Activated naive CD4-positive, alpha-beta T cell treated with anti-CD3 and anti-CD28 coated beads, Interleukin-2, amount 10 ng/mL, durations not matched to agents 7 days and 5 days (primary cell): ENCODE data around the gene GPR27.

ENCODE experiments used
- CTCF ChIA-PET: fragments of 350-600 bp; sonication (Branson Sonifier 250); formaldehyde crosslinking; loops from one replicate; lab custom pipeline; 2021; ENCODE audit warnings: antibody characterized with exemption; lab: Charles Lee
- DNase-seq: peaks from one replicate; pipeline ENCODE4 v3.0.0-alpha.2; 2020
- H3K27ac Mint-ChIP-seq: one replicate; pipeline ENCODE4 v1.8.0; 2021; ENCODE audit warnings: mild to moderate bottlenecking, moderate library complexity, mixed read lengths
- H3K27me3 Mint-ChIP-seq: one replicate; pipeline ENCODE4 v1.8.0; 2021; ENCODE audit warnings: mild to moderate bottlenecking, mixed read lengths
- H3K36me3 Mint-ChIP-seq: one replicate; pipeline ENCODE4 v1.8.0; 2021; ENCODE audit warnings: mixed read lengths
- H3K4me1 Mint-ChIP-seq: one replicate; pipeline ENCODE4 v1.8.0; 2021; ENCODE audit warnings: mixed read lengths
- H3K4me3 Mint-ChIP-seq: one replicate; pipeline ENCODE4 v1.8.0; 2021; ENCODE audit warnings: mild to moderate bottlenecking, moderate library complexity, mixed read lengths
- H3K9me3 Mint-ChIP-seq: one replicate; pipeline ENCODE4 v1.8.0; 2021; ENCODE audit warnings: mixed read lengths

The GPR27 gene

GRCh38 chr3:71752831-71753700 is 589 bp upstream of the GPR27 start:
- Mint-ChIP-seq H3K9me3 (no peaks in the 10 kb centered on the region), H3K36me3 (peaks cover 3% of the 10 kb centered on the region), H3K4me1 (peaks cover 6% of the 10 kb centered on the region), H3K4me3 (peak overlapping the region; percentile 64), H3K27ac (no peak overlapping the region), H3K27me3 (peaks cover 70% of the 10 kb centered on the region)
- DNase-seq = no peak
- CTCF ChIA-PET = interaction anchor here (0.7 to 1.8 kb wide), 3 partner anchors 16 to 42 kb away, joined by 3 to 8 read pairs (median 4); no protein-coding TSS in a partner anchor

GRCh38 chr3:71754610-71755253 is 1.1 kb downstream of the GPR27 start:
- DNase-seq = no peak
- CTCF ChIA-PET = interaction anchor here (1.1 kb wide), 1 partner anchor 44 kb away, joined by 3 read pairs; no protein-coding TSS in a partner anchor
- Mint-ChIP-seq H3K27me3 (peaks cover 78% of the 10 kb centered on the region), H3K27ac (no peak overlapping the region), H3K9me3 (no peaks in the 10 kb centered on the region), H3K4me3 (peak overlapping the region; percentile 58), H3K36me3 (peaks cover 3% of the 10 kb centered on the region), H3K4me1 (peaks cover 6% of the 10 kb centered on the region)

- CTCF ChIA-PET = no interaction called here
- Mint-ChIP-seq H3K36me3 (peaks cover 3% of the 10 kb centered on the region), H3K27me3 (peaks cover 66% of the 10 kb centered on the region), H3K27ac (no peak overlapping the region), H3K4me3 (no peak overlapping the region), H3K4me1 (peaks cover 3% of the 10 kb centered on the region), H3K9me3 (no peaks in the 10 kb centered on the region)
- DNase-seq = no peak
These were observed 4.4 kb downstream of the GPR27 start for GRCh38 chr3:71758091-71758490.

- Mint-ChIP-seq H3K4me1 (peaks cover 3% of the 10 kb centered on the region), H3K4me3 (no peak overlapping the region), H3K9me3 (no peaks in the 10 kb centered on the region), H3K27ac (no peak overlapping the region), H3K27me3 (peaks cover 59% of the 10 kb centered on the region), H3K36me3 (peaks cover 3% of the 10 kb centered on the region)
- CTCF ChIA-PET = no interaction called here
- DNase-seq = no peak
These were observed 5.7 kb downstream of the GPR27 start for GRCh38 chr3:71759401-71759800.

GRCh38 chr3:71760140-71760539 is 6.5 kb downstream of the GPR27 start:
- no peak for DNase-seq
- Mint-ChIP-seq H3K27me3 (peaks cover 52% of the 10 kb centered on the region), H3K4me1 (peaks cover 2% of the 10 kb centered on the region), H3K9me3 (no peaks in the 10 kb centered on the region), H3K36me3 (peaks cover 2% of the 10 kb centered on the region), H3K4me3 (no peak overlapping the region), H3K27ac (no peak overlapping the region)
- CTCF ChIA-PET = no interaction called here

GRCh38 chr3:71763426-71763825 is 9.8 kb downstream of the GPR27 start:
- Mint-ChIP-seq H3K27me3 (peaks cover 43% of the 10 kb centered on the region), H3K36me3 (no peaks in the 10 kb centered on the region), H3K27ac (no peak overlapping the region), H3K4me3 (no peak overlapping the region), H3K9me3 (no peaks in the 10 kb centered on the region), H3K4me1 (no peaks in the 10 kb centered on the region)
- CTCF ChIA-PET = interaction anchor here (0.6 kb wide), 1 partner anchor 1108 kb away, joined by 3 read pairs; no protein-coding TSS in a partner anchor
- DNase-seq = no peak

GRCh38 chr3:71771126-71771525 is 17.5 kb downstream of the GPR27 start:
- H3K4me1 Mint-ChIP-seq = no peaks in the 10 kb centered on the region
- peaks cover 31% of the 10 kb centered on the region for H3K27me3 Mint-ChIP-seq
- H3K4me3 Mint-ChIP-seq = no peak overlapping the region
- no peaks in the 10 kb centered on the region for H3K9me3 Mint-ChIP-seq
- CTCF ChIA-PET = no interaction called here
- DNase-seq = no peak
- no peaks in the 10 kb centered on the region for H3K36me3 Mint-ChIP-seq
- H3K27ac Mint-ChIP-seq = no peak overlapping the region

- Mint-ChIP-seq H3K36me3 (no peaks in the 10 kb centered on the region), H3K9me3 (no peaks in the 10 kb centered on the region), H3K27ac (no peak overlapping the region), H3K4me3 (no peak overlapping the region), H3K4me1 (no peaks in the 10 kb centered on the region), H3K27me3 (peaks cover 35% of the 10 kb centered on the region)
- DNase-seq = no peak
- CTCF ChIA-PET = no interaction called here
These were observed 18.2 kb downstream of the GPR27 start for GRCh38 chr3:71771884-71772283.

- no peak overlapping the region for H3K4me3 Mint-ChIP-seq
- no peaks in the 10 kb centered on the region for H3K9me3 Mint-ChIP-seq
- no peak for DNase-seq
These were observed 22.9 kb downstream of the GPR27 start for GRCh38 chr3:71776538-71776937.

GRCh38 chr3:71778353-71778752 is 24.7 kb downstream of the GPR27 start:
- DNase-seq = no peak
- no peak overlapping the region for H3K27ac Mint-ChIP-seq
- CTCF ChIA-PET = no interaction called here
- H3K27me3 Mint-ChIP-seq = peaks cover 22% of the 10 kb centered on the region
- H3K9me3 Mint-ChIP-seq = no peaks in the 10 kb centered on the region
- no peak overlapping the region for H3K4me3 Mint-ChIP-seq
- no peaks in the 10 kb centered on the region for H3K36me3 Mint-ChIP-seq
- peaks cover 16% of the 10 kb centered on the region for H3K4me1 Mint-ChIP-seq

More at GRCh38 chr3:71776538-71776937, 22.9 kb downstream of the GPR27 start:
- no peaks in the 10 kb centered on the region for H3K36me3 Mint-ChIP-seq
- H3K27me3 Mint-ChIP-seq = peaks cover 20% of the 10 kb centered on the region
- H3K27ac Mint-ChIP-seq = no peak overlapping the region
- CTCF ChIA-PET = no interaction called here
- H3K4me1 Mint-ChIP-seq = peaks cover 16% of the 10 kb centered on the region

- Mint-ChIP-seq H3K4me1 (peaks cover 24% of the 10 kb centered on the region), H3K36me3 (no peaks in the 10 kb centered on the region), H3K27ac (no peak overlapping the region), H3K4me3 (no peak overlapping the region), H3K9me3 (no peaks in the 10 kb centered on the region), H3K27me3 (peaks cover 33% of the 10 kb centered on the region)
- DNase-seq = no peak
- CTCF ChIA-PET = no interaction called here
These were observed 26.2 kb downstream of the GPR27 start for GRCh38 chr3:71779674-71780377.

- DNase-seq = no peak
- no peak overlapping the region for H3K4me3 Mint-ChIP-seq
- H3K9me3 Mint-ChIP-seq = no peaks in the 10 kb centered on the region
- peaks cover 26% of the 10 kb centered on the region for H3K4me1 Mint-ChIP-seq
- H3K27me3 Mint-ChIP-seq = peaks cover 37% of the 10 kb centered on the region
- CTCF ChIA-PET = no interaction called here
- H3K27ac Mint-ChIP-seq = no peak overlapping the region
- no peaks in the 10 kb centered on the region for H3K36me3 Mint-ChIP-seq
These were observed 26.8 kb downstream of the GPR27 start for GRCh38 chr3:71780430-71780829.

- peaks cover 32% of the 10 kb centered on the region for H3K4me1 Mint-ChIP-seq
- no peak overlapping the region for H3K4me3 Mint-ChIP-seq
- H3K27ac Mint-ChIP-seq = no peak overlapping the region
- DNase-seq = no peak
- CTCF ChIA-PET = interaction anchor here (1.7 kb wide), 1 partner anchor 14 kb away, joined by 3 read pairs; no protein-coding TSS in a partner anchor
- no peaks in the 10 kb centered on the region for H3K36me3 Mint-ChIP-seq
- peaks cover 44% of the 10 kb centered on the region for H3K27me3 Mint-ChIP-seq
- no peaks in the 10 kb centered on the region for H3K9me3 Mint-ChIP-seq
These were observed 29.5 kb downstream of the GPR27 start for GRCh38 chr3:71783152-71783551.

GRCh38 chr3:71784201-71784913 is 30.7 kb downstream of the GPR27 start:
- DNase-seq = no peak
- H3K9me3 Mint-ChIP-seq = no peaks in the 10 kb centered on the region
- H3K27ac Mint-ChIP-seq = no peak overlapping the region
- H3K4me1 Mint-ChIP-seq = peaks cover 31% of the 10 kb centered on the region
- H3K36me3 Mint-ChIP-seq = no peaks in the 10 kb centered on the region
- CTCF ChIA-PET = no interaction called here
- H3K4me3 Mint-ChIP-seq = peak overlapping the region; percentile 60
- peaks cover 44% of the 10 kb centered on the region for H3K27me3 Mint-ChIP-seq
